Measurements from ENCODE around the gene SEPTIN8. TPM values are rescaled to one million over a fixed set of nuclear protein-coding genes. Genes with fewer than 3 reads are reported as not detected.

Gene SEPTIN8
- total RNA-seq, 2 experiments from 2014 or later: 21.2 to 22.2 TPM

GRCh38 chr5:132778856-132779255, 1.8 kb upstream of the SEPTIN8 start:
- Mint-ChIP-seq H3K4me3 (no peak overlapping the region), H3K4me1 (peaks cover 13% of the 10 kb centered on the region), H3K9me3 (no peaks in the 10 kb centered on the region), H3K27me3 (peaks cover 53% of the 10 kb centered on the region), H3K36me3 (no peaks in the 10 kb centered on the region), H3K27ac (no peak overlapping the region)
- no peak for DNase-seq

- no peaks in the 10 kb centered on the region for H3K9me3 Mint-ChIP-seq
- peaks cover 48% of the 10 kb centered on the region for H3K27me3 Mint-ChIP-seq
- peak overlapping the region; percentile 70 for H3K4me3 Mint-ChIP-seq
- no peak overlapping the region for H3K27ac Mint-ChIP-seq
- peaks cover 13% of the 10 kb centered on the region for H3K4me1 Mint-ChIP-seq
- H3K36me3 Mint-ChIP-seq: no peaks in the 10 kb centered on the region
- DNase-seq: no peak
Observed at GRCh38 chr5:132778129-132778528, 1.1 kb upstream of the SEPTIN8 start.

DNA sequence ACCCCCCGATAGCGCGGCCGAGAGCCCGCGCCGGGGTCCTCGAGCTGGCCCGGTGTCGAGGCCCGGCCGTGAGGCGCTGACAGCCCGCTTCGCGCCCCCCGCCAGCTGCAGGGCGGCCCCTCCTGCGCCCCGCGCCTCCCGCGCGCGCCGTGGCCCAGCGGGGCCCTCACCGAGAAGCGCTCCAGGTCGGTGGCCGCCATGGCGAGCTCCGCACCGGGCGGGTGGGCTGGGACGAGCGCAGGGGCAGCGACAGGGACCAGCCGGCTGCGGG, 166 bp downstream of the SEPTIN8 start:
- H3K27ac Mint-ChIP-seq: no peak overlapping the region
- DNase-seq: peak; percentile 12
- H3K27me3 Mint-ChIP-seq: peaks cover 35% of the 10 kb centered on the region
- no peaks in the 10 kb centered on the region for H3K9me3 Mint-ChIP-seq
- H3K4me1 Mint-ChIP-seq: peaks cover 13% of the 10 kb centered on the region
- no peaks in the 10 kb centered on the region for H3K36me3 Mint-ChIP-seq
- H3K4me3 Mint-ChIP-seq: no peak overlapping the region

DNA sequence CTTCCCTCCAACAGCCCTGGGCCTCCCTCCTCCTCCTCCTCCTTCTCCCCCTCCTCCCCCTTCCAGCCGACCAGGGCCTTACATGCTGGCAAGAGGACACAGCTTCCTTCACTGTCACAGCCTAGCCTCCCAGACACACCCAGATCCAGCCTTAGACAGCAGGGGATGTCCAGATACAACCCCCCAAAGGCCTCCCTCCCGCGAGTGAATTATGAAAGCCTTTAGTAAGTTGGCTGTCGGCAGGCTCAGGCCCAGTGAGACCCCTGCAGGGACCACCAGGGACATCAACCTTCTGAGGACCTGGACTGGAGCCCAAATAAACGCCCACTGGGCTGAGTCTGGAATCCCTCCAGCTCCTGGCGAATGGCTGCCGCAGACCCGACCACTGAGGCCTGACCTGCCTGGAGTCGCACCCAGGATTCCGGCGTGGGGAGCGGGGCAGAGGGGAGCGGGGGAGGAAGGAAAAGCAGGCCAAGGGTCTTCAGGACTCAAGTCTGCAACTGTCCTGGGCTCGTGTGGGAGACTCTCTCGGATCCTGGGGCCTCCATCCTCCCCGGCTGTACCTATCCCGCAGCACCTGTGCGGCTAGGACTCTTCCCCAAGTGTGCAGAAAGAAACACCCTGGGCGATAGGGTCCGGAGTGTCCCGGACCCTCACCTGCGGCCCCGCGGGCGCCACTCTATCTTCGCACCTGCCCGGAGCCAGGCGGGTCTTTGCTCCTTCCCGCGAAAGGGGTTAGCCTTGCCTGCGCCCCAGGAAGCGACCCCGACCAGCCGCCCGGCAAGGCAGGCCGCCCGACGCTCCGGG, 705 bp downstream of the SEPTIN8 start:
- peaks cover 13% of the 10 kb centered on the region for H3K4me1 Mint-ChIP-seq
- H3K9me3 Mint-ChIP-seq: no peaks in the 10 kb centered on the region
- DNase-seq: peak; percentile 8
- peaks cover 30% of the 10 kb centered on the region for H3K27me3 Mint-ChIP-seq
- H3K36me3 Mint-ChIP-seq: no peaks in the 10 kb centered on the region
- H3K27ac Mint-ChIP-seq: no peak overlapping the region
- H3K4me3 Mint-ChIP-seq: peak overlapping the region; percentile 66

GRCh38 chr5:132775476-132775961, 1.5 kb downstream of the SEPTIN8 start:
- peak overlapping the region; percentile 12 for H3K4me3 Mint-ChIP-seq
- peaks cover 8% of the 10 kb centered on the region for H3K4me1 Mint-ChIP-seq

DNA sequence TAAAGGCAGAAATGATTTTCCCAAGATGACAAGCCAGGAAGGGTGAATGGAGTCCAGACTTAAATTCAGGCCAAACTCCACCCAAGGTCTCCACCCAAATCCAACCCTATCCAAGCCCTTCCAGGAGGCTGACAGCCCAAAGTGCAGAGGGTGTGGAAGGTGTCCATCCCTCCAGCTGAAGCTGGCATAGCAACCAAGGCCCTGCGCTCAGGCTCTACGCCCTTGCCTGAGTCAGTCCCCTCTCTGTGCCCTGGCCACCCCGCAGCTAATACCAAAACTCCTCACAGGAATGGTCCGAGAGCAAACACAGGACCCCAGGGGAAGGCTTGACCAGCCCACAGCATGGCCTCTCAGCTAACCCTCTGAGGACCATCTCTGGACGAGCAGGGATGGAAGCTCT, 2.1 kb downstream of the SEPTIN8 start:
- no peak overlapping the region for H3K4me3 Mint-ChIP-seq
- H3K4me1 Mint-ChIP-seq: peaks cover 6% of the 10 kb centered on the region
- no peak for DNase-seq
- peaks cover 22% of the 10 kb centered on the region for H3K27me3 Mint-ChIP-seq
- no peaks in the 10 kb centered on the region for H3K36me3 Mint-ChIP-seq
- H3K27ac Mint-ChIP-seq: no peak overlapping the region
- H3K9me3 Mint-ChIP-seq: no peaks in the 10 kb centered on the region

More at GRCh38 chr5:132775476-132775961, 1.5 kb downstream of the SEPTIN8 start:
- DNase-seq: no peak
- no peaks in the 10 kb centered on the region for H3K36me3 Mint-ChIP-seq
- H3K9me3 Mint-ChIP-seq: no peaks in the 10 kb centered on the region
- H3K27me3 Mint-ChIP-seq: peaks cover 23% of the 10 kb centered on the region
- H3K27ac Mint-ChIP-seq: no peak overlapping the region

DNA sequence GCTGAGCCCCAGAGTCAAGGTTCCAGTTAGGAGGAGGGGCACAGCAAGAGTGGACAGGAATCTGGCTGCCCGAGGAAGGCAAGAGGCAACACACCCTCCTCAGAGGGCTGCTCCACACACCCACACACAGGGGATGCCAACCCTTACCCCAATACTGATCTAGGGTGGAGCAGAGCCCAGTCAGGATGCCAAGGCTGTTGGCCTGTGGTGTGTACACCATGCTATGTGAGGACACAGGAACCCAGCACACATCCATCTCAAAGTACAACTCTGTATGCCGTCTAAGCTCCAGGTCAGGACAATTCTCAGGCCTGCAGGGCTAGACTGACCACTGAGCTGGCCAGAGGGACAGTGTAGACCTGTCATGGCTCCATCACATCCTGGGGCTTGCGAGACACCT, 2.6 kb downstream of the SEPTIN8 start:
- DNase-seq: no peak
- Mint-ChIP-seq H3K4me3 (no peak overlapping the region), H3K36me3 (no peaks in the 10 kb centered on the region), H3K27me3 (peaks cover 18% of the 10 kb centered on the region), H3K9me3 (no peaks in the 10 kb centered on the region), H3K27ac (no peak overlapping the region), H3K4me1 (peaks cover 5% of the 10 kb centered on the region)

DNA sequence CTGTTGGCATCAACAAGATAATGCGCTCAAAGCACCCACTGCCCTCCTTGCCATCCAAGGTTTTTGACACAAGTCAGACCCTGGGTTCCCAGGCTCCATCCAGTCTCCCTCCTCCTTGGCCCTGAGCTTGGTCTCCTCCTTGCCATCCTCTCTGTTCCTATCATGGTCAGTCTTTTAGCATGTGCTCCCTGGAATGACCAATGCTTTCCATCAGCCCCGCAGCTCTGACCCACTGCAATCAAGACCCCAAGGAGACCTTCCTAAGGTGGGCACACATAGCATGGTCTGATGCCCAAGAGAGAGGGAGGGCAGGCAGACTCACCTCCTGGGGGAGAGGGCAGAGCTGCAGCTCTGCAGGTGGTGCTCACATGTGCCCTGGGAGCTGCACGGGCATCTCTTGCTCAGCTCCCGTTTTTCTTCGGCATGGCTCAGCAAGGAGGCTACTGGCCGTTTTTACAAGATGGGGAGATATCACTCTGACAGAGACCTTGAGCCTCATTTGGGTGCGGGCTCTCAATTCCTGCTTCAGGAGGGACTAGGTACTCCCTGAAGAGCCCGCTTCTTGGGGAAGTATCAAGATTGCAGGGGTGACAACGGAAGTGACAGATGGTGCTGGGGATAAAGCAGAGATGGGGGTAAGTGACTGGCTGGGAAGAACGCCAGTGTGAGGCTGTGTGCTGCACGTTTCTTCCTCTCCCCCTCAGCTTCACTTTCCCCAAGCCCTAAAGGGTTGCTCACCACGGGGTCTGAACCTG, 3.3 kb downstream of the SEPTIN8 start:
- H3K9me3 Mint-ChIP-seq: no peaks in the 10 kb centered on the region
- no peak overlapping the region for H3K4me3 Mint-ChIP-seq
- no peak for DNase-seq
- H3K27ac Mint-ChIP-seq: no peak overlapping the region
- H3K27me3 Mint-ChIP-seq: peaks cover 11% of the 10 kb centered on the region
- peaks cover 5% of the 10 kb centered on the region for H3K4me1 Mint-ChIP-seq
- H3K36me3 Mint-ChIP-seq: no peaks in the 10 kb centered on the region

DNA sequence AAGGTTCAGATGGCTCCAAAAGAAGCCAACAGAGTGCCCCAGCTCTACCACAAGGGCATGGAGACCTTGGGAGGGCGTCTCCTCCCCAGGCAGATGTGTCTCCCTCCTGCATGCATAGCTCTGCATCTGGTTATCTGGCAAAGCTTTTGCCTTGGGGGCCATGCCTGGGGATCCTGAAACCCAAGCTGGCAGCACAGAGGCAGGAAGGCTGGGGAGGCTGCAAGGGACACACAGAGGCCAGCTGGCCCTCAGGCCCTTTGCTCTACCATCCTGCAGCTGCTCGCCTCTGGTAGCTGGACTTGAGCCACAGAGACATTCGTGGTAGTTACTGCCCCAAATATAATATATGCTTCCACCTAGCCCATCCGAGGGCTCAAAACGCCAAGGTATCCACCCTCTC, 3.9 kb downstream of the SEPTIN8 start:
- Mint-ChIP-seq H3K4me3 (no peak overlapping the region), H3K9me3 (no peaks in the 10 kb centered on the region), H3K36me3 (no peaks in the 10 kb centered on the region), H3K27ac (no peak overlapping the region), H3K4me1 (peaks cover 3% of the 10 kb centered on the region), H3K27me3 (peaks cover 5% of the 10 kb centered on the region)
- no peak for DNase-seq

DNA sequence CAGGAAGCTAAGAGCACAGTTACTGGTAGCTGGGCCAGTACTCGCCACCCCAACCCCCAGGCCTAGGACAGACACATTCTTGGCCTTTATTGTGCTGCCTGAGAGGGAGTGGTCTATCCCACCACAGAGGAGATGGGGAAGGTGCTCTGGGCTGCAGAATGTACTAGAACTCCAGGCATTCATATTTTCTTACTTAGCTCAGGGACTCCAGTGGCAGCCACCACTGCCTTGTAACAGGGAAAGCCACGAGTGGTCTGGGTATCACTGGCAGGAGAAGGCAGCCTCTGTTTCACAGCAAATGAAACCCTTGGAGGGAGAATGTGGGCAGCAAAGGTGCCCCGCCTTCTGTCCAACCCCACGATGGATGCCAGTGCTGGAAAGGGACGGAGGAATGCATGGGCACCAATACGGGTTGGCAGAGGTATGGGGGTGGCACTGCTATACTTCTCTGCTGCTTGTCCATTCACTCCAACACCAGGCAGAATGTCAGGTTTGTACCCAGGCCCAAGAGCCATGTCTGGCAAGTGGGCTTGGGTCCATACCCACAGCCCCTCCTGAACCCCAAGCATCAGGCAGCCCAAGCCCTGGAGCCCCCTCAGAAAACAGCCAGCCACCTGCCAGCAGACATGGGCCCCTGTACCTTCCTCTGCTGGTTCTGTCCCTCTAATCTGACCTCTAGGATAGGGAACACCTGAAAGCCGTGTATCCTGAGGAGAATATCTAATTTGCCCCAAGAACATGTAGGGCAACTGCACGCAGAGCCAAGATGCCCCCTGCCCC, 4.6 kb downstream of the SEPTIN8 start:
- no peaks in the 10 kb centered on the region for H3K36me3 Mint-ChIP-seq
- peaks cover 3% of the 10 kb centered on the region for H3K4me1 Mint-ChIP-seq
- no peak overlapping the region for H3K27ac Mint-ChIP-seq
- no peaks in the 10 kb centered on the region for H3K9me3 Mint-ChIP-seq
- H3K4me3 Mint-ChIP-seq: no peak overlapping the region
- no peaks in the 10 kb centered on the region for H3K27me3 Mint-ChIP-seq
- DNase-seq: no peak

DNA sequence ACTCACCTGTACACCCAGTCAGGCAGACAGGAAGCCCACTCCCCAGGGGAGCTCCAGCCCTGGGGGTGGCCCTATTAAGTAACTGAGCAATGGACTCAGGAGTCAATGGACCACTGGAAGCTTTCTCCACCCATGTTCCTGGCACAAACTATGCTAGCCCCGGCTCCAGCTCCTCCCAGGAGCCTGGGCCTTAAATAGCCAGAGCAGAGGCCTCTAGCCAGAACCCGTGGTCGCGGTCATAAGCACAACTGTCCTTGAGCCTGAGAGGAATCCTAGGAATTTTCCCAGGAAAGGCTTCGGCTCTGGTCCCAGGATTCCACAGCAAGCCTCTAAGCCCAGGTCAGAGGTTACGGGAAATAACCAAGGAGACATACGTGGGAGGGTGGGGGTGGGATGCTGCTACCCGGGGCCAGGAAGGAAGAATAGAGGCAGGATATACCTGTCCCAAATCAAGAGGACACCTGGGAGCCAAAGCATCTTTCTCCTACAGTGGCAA, 5.5 kb downstream of the SEPTIN8 start:
- Mint-ChIP-seq H3K4me3 (no peak overlapping the region), H3K27me3 (no peaks in the 10 kb centered on the region), H3K4me1 (peaks cover 3% of the 10 kb centered on the region), H3K36me3 (no peaks in the 10 kb centered on the region), H3K27ac (no peak overlapping the region), H3K9me3 (no peaks in the 10 kb centered on the region)
- no peak for DNase-seq

DNA sequence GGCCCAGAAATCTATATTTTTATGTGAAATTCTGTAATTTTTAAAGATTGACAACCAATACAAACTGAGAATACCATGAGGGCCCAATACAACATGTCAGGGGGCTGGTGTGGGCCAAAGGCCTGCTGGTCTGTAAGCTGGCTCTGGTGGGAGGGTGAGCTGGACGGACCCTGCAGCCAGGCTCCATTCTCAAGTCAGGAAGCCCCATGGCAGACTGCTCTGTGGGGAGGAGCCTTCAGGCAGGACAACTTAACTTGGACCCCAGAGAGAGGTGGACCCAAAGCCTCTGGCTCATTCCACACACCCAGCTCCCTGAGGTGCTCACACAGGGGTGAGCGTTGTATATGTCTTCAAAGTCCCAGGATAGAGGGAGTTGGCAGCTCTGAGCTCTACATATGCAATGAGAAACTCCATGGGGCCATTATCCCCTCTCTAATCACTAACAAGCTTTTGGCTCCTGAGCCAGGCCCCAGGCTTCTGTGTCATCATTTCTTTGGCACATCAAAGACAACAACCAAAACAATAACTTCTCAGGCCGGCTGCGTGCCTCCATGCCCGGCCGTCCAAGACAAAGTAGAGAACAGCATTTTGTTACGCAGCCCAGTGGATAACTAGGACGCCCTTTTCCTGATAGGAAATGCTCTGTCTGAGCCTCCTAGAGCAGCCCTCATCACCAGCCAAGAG, 6.4 kb downstream of the SEPTIN8 start:
- Mint-ChIP-seq H3K9me3 (no peaks in the 10 kb centered on the region), H3K27ac (no peak overlapping the region), H3K27me3 (no peaks in the 10 kb centered on the region), H3K4me1 (no peaks in the 10 kb centered on the region), H3K4me3 (no peak overlapping the region), H3K36me3 (no peaks in the 10 kb centered on the region)
- no peak for DNase-seq

DNA sequence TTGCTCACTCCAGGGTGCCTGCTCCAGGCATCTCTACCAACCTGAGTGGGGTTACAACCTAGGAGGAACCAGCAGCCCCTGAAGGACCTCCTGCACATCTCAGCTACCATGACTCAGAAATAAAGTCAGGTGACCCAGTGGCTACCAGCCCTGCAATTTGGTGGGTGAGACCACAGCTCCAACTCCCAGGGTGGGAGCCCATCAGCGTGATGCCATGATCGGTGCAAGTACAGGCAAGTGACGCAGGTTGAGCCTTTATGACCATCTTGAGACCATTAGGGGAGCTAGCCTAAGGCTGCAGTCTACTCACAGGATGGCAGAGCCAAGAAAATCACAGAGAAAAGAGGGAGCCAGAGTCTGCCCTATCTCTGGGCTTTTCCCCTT, 8.6 kb downstream of the SEPTIN8 start:
- H3K4me1 Mint-ChIP-seq: no peaks in the 10 kb centered on the region
- H3K4me3 Mint-ChIP-seq: no peak overlapping the region
- H3K9me3 Mint-ChIP-seq: no peaks in the 10 kb centered on the region
- H3K36me3 Mint-ChIP-seq: no peaks in the 10 kb centered on the region
- H3K27ac Mint-ChIP-seq: no peak overlapping the region
- no peak for DNase-seq
- H3K27me3 Mint-ChIP-seq: no peaks in the 10 kb centered on the region

GRCh38 chr5:132767150-132767549, 9.9 kb downstream of the SEPTIN8 start:
- Mint-ChIP-seq H3K36me3 (no peaks in the 10 kb centered on the region), H3K9me3 (no peaks in the 10 kb centered on the region), H3K4me1 (no peaks in the 10 kb centered on the region), H3K27me3 (no peaks in the 10 kb centered on the region), H3K27ac (no peak overlapping the region), H3K4me3 (no peak overlapping the region)
- DNase-seq: no peak

DNA sequence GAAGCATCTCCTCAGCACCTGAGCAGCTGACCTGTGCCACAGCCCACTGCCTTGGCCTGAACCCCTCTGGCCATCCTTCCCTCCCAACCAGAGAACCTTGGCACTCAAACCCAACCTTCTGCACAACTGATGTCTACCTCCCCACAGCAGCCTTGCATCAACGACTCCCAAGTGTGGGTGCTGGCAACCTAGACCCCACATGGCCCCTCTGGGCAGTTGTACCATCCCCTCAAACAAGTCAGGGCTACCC, 10.3 kb downstream of the SEPTIN8 start:
- Mint-ChIP-seq H3K4me1 (no peaks in the 10 kb centered on the region), H3K27me3 (no peaks in the 10 kb centered on the region), H3K9me3 (no peaks in the 10 kb centered on the region), H3K27ac (no peak overlapping the region), H3K4me3 (no peak overlapping the region), H3K36me3 (no peaks in the 10 kb centered on the region)
- DNase-seq: no peak
